Measurements from ENCODE around the gene DSG3.
"Not testable (repeated sequence)": the region's sequence is repeated elsewhere in the genome, so short reads cannot be mapped to it uniquely, and the experiment has no call there.

DSG3 gene

GRCh38 chr18:31490833-31491232 lies 43.3 kb downstream of the DSG3 start:
- intact Hi-C loops (cut with DNase I): no loop called here
- DNase-seq: no peak

GRCh38 chr18:31491586-31491985 lies 44.0 kb downstream of the DSG3 start:
- intact Hi-C loops (cut with DNase I): no loop called here

GRCh38 chr18:31492671-31493070 lies 45.1 kb downstream of the DSG3 start:
- no peak for DNase-seq

More at GRCh38 chr18:31491586-31491985, 44.0 kb downstream of the DSG3 start:
- DNase-seq: no peak

GRCh38 chr18:31493171-31493570 lies 45.6 kb downstream of the DSG3 start:
- intact Hi-C loops (cut with DNase I): no loop called here
- no peak for DNase-seq

More at GRCh38 chr18:31492671-31493070, 45.1 kb downstream of the DSG3 start:
- intact Hi-C loops (cut with DNase I): no loop called here

GRCh38 chr18:31493941-31494340 lies 46.4 kb downstream of the DSG3 start:
- intact Hi-C loops (cut with DNase I): no loop called here
- no peak for DNase-seq

- DNase-seq; intact Hi-C loops (cut with DNase I): not testable (repeated sequence)
Observed at GRCh38 chr18:31494705-31495244, 47.2 kb downstream of the DSG3 start.

GRCh38 chr18:31497404-31497835 lies 49.9 kb downstream of the DSG3 start:
- DNase-seq: peak in 2 of 10 donors; percentile 73 to 79
- intact Hi-C loops (cut with DNase I): no loop called here

GRCh38 chr18:31497836-31498573 lies 50.5 kb downstream of the DSG3 start, which contains the start of gene DSG2:
TSS of gene DSG2 (plus strand) at chr18:31498177. CDS start at chr18:31498252, 75 bp downstream.
- peak in 7 of 10 donors; percentile 16 to 88 (median 35) for DNase-seq

GRCh38 chr18:31498574-31499524 lies 51.3 kb downstream of the DSG3 start:
- DNase-seq: no peak
- intact Hi-C loops (cut with DNase I): no loop called here

More at GRCh38 chr18:31497836-31498573, 50.5 kb downstream of the DSG3 start, which contains the start of gene DSG2:
- intact Hi-C loops (cut with DNase I): no loop called here

GRCh38 chr18:31500051-31500688 lies 52.6 kb downstream of the DSG3 start:
- DNase-seq: no peak
- intact Hi-C loops (cut with DNase I): no loop called here

GRCh38 chr18:31503011-31503410 lies 55.5 kb downstream of the DSG3 start:
- DNase-seq: no peak
- intact Hi-C loops (cut with DNase I): no loop called here

- no peak for DNase-seq
- intact Hi-C loops (cut with DNase I): no loop called here
Observed at GRCh38 chr18:31504455-31505147, 57.1 kb downstream of the DSG3 start.

- intact Hi-C loops (cut with DNase I): no loop called here
- DNase-seq: no peak
Observed at GRCh38 chr18:31505156-31505555, 57.6 kb downstream of the DSG3 start.

- intact Hi-C loops (cut with DNase I): no loop called here
- DNase-seq: no peak
Observed at GRCh38 chr18:31506024-31506742, 58.6 kb downstream of the DSG3 start.

- intact Hi-C loops (cut with DNase I); DNase-seq: not testable (repeated sequence)
Observed at GRCh38 chr18:31507124-31507523, 59.6 kb downstream of the DSG3 start.

- DNase-seq: no peak
- intact Hi-C loops (cut with DNase I): no loop called here
Observed at GRCh38 chr18:31508781-31509180, 61.2 kb downstream of the DSG3 start.

- intact Hi-C loops (cut with DNase I): no loop called here
Observed at GRCh38 chr18:31509571-31509970, 62.0 kb downstream of the DSG3 start.

GRCh38 chr18:31510319-31510718 lies 62.8 kb downstream of the DSG3 start:
- no peak for DNase-seq
- intact Hi-C loops (cut with DNase I): no loop called here

More at GRCh38 chr18:31509571-31509970, 62.0 kb downstream of the DSG3 start:
- no peak for DNase-seq

- intact Hi-C loops (cut with DNase I): no loop called here
- no peak for DNase-seq
Observed at GRCh38 chr18:31511098-31511497, 63.6 kb downstream of the DSG3 start.
